ENCODE results near the gene MRPL49.

- TF ChIP-seq POLR2A (IDR thresholded peaks at IDR 0.05) (peak in 1 of 4 donors; percentile 38), EP300 (IDR thresholded peaks at IDR 0.05) (no peak), CTCF (IDR thresholded peaks at IDR 0.05) (peak; percentile 85 to 96 (median 94))
Measured at GRCh38 chr11:65112546-65113360, 9.4 kb upstream of the MRPL49 start.

Measured in upper lobe of left lung (tissue), 4 donors.